Right lobe of liver (tissue), 4 donors: Measurements from ENCODE around the gene IYD.

Experiments used
- CTCF ChIP-seq, 4 donors: fragments of 200-600 bp in 3 of 4; fragments of 450-650 bp in 1 of 4; IDR thresholded peaks; one replicate each; pipeline versions ENCODE4 v1.5.1 to v1.8.0; 2016 to 2022; ENCODE audit warnings: antibody characterized with exemption in 4 of 4, mild to moderate bottlenecking in 2 of 4
- POLR2A ChIP-seq: fragments of 450-650 bp; IDR thresholded peaks from one replicate; pipeline ENCODE4 v1.6.1; 2017; ENCODE audit warnings: antibody characterized with exemption, mild to moderate bottlenecking
- donor health status: DM: no; HTN: no; CAD: no.
- donor health status: DM: no; HTN: no; CAD: no.
- donor health status: DM: no; HTN: yes; CAD: no.

GRCh38 chr6:150319924-150320323 is 48.9 kb upstream of the IYD start:
- TF ChIP-seq CTCF (IDR thresholded peaks at IDR 0.05) (no peak), POLR2A (no peak)
